Esophagus (tissue), 2 donors: Measurements from ENCODE around the gene PNKD. TPM values are rescaled to one million over a fixed set of nuclear protein-coding genes. Genes with fewer than 3 reads are reported as not detected.
A peak's percentile ranks its signal among the peaks of the same experiment; 100 is the strongest.

Experiments used
- H3K27ac ChIP-seq, 2 donors: one replicate each; pipeline ENCODE4 v1.5.1; 2013; ENCODE audit warnings: low read depth in 2 of 2, mild to moderate bottlenecking in 2 of 2, inconsistent platforms in 1 of 2, low read length in 1 of 2, moderate library complexity in 1 of 2
- H3K27me3 ChIP-seq, 2 donors: one replicate each; pipeline ENCODE4 v1.6.1; 2013; ENCODE audit warnings: low read length in 2 of 2, control low read depth in 1 of 2, mild to moderate bottlenecking in 1 of 2; ENCODE audit not compliant: insufficient read depth in 2 of 2, control insufficient read depth in 1 of 2
- H3K36me3 ChIP-seq, 2 donors: one replicate each; pipeline ENCODE4 v1.6.1; 2013; ENCODE audit warnings: low read length in 1 of 2; ENCODE audit not compliant: control insufficient read depth in 2 of 2, insufficient read depth in 2 of 2
- H3K4me1 ChIP-seq, 2 donors: one replicate each; pipeline ENCODE4 v1.6.1; 2013; ENCODE audit warnings: low read length in 1 of 2; ENCODE audit not compliant: control insufficient read depth in 2 of 2, insufficient read depth in 2 of 2
- H3K4me3 ChIP-seq, 2 donors: one replicate each; pipeline ENCODE4 v1.5.1; 2013; ENCODE audit warnings: low read length in 2 of 2, mild to moderate bottlenecking in 2 of 2, low read depth in 1 of 2, moderate library complexity in 1 of 2
- H3K9me3 ChIP-seq, 2 donors: one replicate each; pipeline ENCODE4 v1.6.1; 2013; ENCODE audit warnings: mild to moderate bottlenecking in 2 of 2, low read depth in 1 of 2, low read length in 1 of 2, moderate library complexity in 1 of 2; ENCODE audit not compliant: control insufficient read depth in 2 of 2, insufficient read depth in 1 of 2
- WGBS, 2 donors: extraction: QIAGEN DNeasy Blood & Tissue Kit; methylation state at CpG; one replicate each; pipeline ENCODE4 v1.1.7; 2013; 5-methylcytosine and 5-hydroxymethylcytosine counted together
- polyA plus RNA-seq, 2 donors: library from polyadenylated mRNA; stranded (reverse); fragments of 200-250 nt; gene quantifications; one replicate each; pipeline ENCODE4 v1.2.3, GENCODE V29; 2013
- donor health status: healthy with polysubstance abuse.
- donor health status: Bipolar disorder and iron deficiency.

Gene PNKD
- polyA plus RNA-seq, 2 donors = 50.1 to 54.9 TPM

- no peaks in the 10 kb centered on the region for H3K27me3 ChIP-seq
- no peaks in the 10 kb centered on the region for H3K4me1 ChIP-seq
- 69 to 70% methylated on average over 8 of the region's 8 CpGs for WGBS, 2 donors
- no peak overlapping the region for H3K27ac ChIP-seq
- H3K36me3 ChIP-seq = no peaks in the 10 kb centered on the region
- H3K4me3 ChIP-seq = no peak overlapping the region
- H3K9me3 ChIP-seq = no peaks in the 10 kb centered on the region
Measured at GRCh38 chr2:218331745-218332144, 61.4 kb downstream of the PNKD start.

DNA sequence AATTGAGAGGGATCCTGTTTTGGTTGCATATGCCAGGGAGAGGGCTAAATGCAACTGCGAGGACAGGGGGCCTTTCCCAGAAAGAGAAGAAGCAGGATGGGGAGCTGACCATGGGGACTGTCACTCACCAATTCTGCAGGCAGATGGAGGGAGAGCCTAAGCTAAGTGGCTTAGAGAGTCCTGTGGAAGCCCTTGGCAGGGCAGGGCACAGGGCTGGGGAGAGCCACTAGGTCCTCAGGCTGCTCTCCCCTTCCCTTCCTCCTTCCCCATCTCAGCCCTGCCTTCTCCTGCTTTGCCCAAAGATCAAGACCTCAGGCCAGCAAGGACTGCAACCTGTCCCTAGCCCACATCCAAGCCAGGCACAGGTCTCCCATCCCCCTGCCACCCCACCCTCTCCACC is 62.0 kb downstream of the PNKD start:
- no peaks in the 10 kb centered on the region for H3K9me3 ChIP-seq
- H3K27ac ChIP-seq = no peak overlapping the region
- WGBS, 2 donors = 88 to 93% methylated on average over 1 of the region's 1 CpG
- H3K4me1 ChIP-seq = no peaks in the 10 kb centered on the region
- no peak overlapping the region for H3K4me3 ChIP-seq
- no peaks in the 10 kb centered on the region for H3K27me3 ChIP-seq
- no peaks in the 10 kb centered on the region for H3K36me3 ChIP-seq

- no peaks in the 10 kb centered on the region for H3K36me3 ChIP-seq
- no peak overlapping the region for H3K4me3 ChIP-seq
- H3K4me1 ChIP-seq = no peaks in the 10 kb centered on the region
- no peaks in the 10 kb centered on the region for H3K9me3 ChIP-seq
- H3K27ac ChIP-seq = no peak overlapping the region
- no peaks in the 10 kb centered on the region for H3K27me3 ChIP-seq
- 71 to 74% methylated on average over 16 of the region's 16 CpGs for WGBS, 2 donors
Measured at GRCh38 chr2:218332920-218333645, 62.8 kb downstream of the PNKD start.

DNA sequence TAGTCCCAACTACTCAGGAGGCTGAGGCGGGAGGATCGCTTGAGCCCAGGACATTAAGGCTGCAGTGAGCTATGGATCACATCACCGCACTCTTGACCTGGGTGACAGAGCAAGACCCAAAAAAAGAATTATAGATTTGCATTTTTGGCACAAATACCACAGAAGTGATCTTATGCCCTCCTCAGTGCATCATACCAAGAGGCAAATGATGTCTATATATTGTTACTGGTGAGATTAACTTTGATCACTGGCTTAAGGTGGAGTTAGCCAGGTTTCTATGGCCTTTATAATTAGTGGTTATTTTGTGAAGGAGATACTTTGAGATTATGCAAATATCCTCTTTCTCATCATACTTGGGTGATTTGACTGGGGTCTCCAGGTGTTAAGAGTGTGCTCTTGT is 64.2 kb downstream of the PNKD start:
- Histone ChIP-seq H3K4me1 (no peaks in the 10 kb centered on the region), H3K4me3 (no peak overlapping the region), H3K9me3 (no peaks in the 10 kb centered on the region), H3K27me3 (no peaks in the 10 kb centered on the region), H3K36me3 (no peaks in the 10 kb centered on the region), H3K27ac (no peak overlapping the region)
- WGBS, 2 donors = 95 to 96% methylated on average over 3 of the region's 3 CpGs

DNA sequence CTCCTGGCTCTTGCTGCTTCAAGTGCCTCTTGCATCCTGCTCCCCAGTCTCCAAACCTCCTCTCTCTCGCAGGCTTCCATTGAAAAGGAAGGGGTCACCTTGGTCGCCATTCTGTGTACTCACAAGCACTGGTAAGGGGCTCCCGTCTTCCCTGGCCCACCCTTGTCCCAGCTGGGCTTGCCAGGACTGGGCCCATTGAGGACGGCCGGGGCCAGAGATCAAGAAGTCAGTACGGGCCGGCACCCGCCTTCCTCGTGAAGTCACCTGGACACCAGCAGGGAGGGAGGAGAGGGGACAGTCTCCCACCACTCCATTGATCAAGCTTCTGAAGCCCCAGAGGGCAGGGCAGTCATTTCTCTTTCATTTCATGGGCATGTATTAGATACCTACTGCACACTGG is 70.3 kb downstream of the PNKD start:
- H3K36me3 ChIP-seq = no peaks in the 10 kb centered on the region
- 90 to 95% methylated on average over 9 of the region's 9 CpGs for WGBS, 2 donors
- no peaks in the 10 kb centered on the region for H3K27me3 ChIP-seq
- H3K9me3 ChIP-seq = no peaks in the 10 kb centered on the region
- no peak overlapping the region for H3K27ac ChIP-seq
- peaks cover 6 to 9% of the 10 kb centered on the region in 2 donors for H3K4me1 ChIP-seq
- no peak overlapping the region for H3K4me3 ChIP-seq

DNA sequence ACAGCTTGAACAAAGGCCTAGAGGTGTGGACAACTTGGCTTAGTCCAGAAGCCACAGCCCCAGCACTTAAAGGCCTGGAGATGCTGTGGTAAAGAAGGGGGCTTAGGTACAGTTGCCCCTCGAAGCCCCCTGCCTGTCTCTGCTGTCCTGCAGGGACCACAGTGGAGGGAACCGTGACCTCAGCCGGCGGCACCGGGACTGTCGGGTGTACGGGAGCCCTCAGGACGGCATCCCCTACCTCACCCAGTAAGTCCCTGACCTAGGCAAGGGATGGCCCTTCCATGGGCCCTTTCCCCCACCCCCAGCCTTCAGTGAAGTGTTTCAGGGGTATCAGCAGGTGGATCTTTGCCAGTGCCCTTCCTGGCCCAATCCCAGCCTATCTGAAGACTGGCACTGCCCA is 71.1 kb downstream of the PNKD start:
- WGBS, 2 donors = 91 to 95% methylated on average over 8 of the region's 8 CpGs
- Histone ChIP-seq H3K9me3 (no peaks in the 10 kb centered on the region), H3K4me3 (no peak overlapping the region), H3K27me3 (no peaks in the 10 kb centered on the region), H3K4me1 (peaks cover 6 to 9% of the 10 kb centered on the region in 2 donors), H3K36me3 (no peaks in the 10 kb centered on the region), H3K27ac (no peak overlapping the region)

- Histone ChIP-seq H3K36me3 (no peaks in the 10 kb centered on the region), H3K4me1 (peaks cover 6 to 9% of the 10 kb centered on the region in 2 donors), H3K27me3 (no peaks in the 10 kb centered on the region), H3K27ac (no peak overlapping the region), H3K9me3 (no peaks in the 10 kb centered on the region), H3K4me3 (no peak overlapping the region)
- WGBS, 2 donors = 83 to 87% methylated on average over 5 of the region's 5 CpGs
Measured at GRCh38 chr2:218342837-218343236, 72.5 kb downstream of the PNKD start.

DNA sequence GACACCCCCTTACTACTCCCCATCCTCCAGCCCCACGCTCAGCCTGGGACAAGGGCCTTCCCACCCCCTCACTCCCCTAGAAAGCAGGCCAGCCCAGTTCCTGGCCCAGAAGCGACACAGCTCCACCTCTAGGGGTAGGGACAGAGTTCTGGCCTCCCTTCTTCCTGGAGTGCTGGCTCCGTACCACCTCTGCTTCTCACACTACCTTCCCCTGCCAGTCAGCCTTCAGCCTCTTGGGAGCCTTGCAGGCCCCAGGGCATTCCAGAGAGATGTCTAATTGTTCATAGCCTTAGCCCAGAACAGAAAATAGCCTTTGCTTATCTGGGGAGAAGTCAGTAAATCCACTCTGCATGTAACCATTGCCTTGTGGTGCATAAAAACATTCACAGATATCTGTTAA is 73.3 kb downstream of the PNKD start:
- peak overlapping the region in 1 of 2 donors; percentile 8 for H3K27ac ChIP-seq
- no peak overlapping the region for H3K4me3 ChIP-seq
- H3K36me3 ChIP-seq = no peaks in the 10 kb centered on the region
- H3K27me3 ChIP-seq = no peaks in the 10 kb centered on the region
- 65 to 71% methylated on average over 3 of the region's 3 CpGs for WGBS, 2 donors
- H3K4me1 ChIP-seq = peaks cover 6 to 9% of the 10 kb centered on the region in 2 donors
- H3K9me3 ChIP-seq = no peaks in the 10 kb centered on the region

- Histone ChIP-seq H3K4me3 (no peak overlapping the region), H3K9me3 (no peaks in the 10 kb centered on the region), H3K27me3 (no peaks in the 10 kb centered on the region), H3K27ac (no peak overlapping the region), H3K36me3 (no peaks in the 10 kb centered on the region), H3K4me1 (peaks cover 6 to 9% of the 10 kb centered on the region in 2 donors)
- 95 to 97% methylated on average over 12 of the region's 12 CpGs for WGBS, 2 donors
Measured at GRCh38 chr2:218344090-218344754, 73.9 kb downstream of the PNKD start.
